Caco-2 (cell line): ENCODE data around the gene HTRA3. TPM values are rescaled to one million over a fixed set of nuclear protein-coding genes. Genes with fewer than 3 reads are reported as not detected.

Source experiments
- BruUV-seq: library from RNA; stranded (reverse); fragments of 400-500 nt; replicated peaks from 2 replicates; lab custom pipeline; 2021; lab: Mats Ljungman, UMichigan
- CTCF ChIA-PET: fragments of 300-600 bp; sonication (Branson Sonifier 250); formaldehyde crosslinking; loops from one replicate; lab custom pipeline; 2022; ENCODE audit warnings: antibody characterized with exemption; lab: Charles Lee
- POLR2A ChIA-PET: fragments of 300-600 bp; sonication (Branson Sonifier 250); formaldehyde crosslinking; loops from one replicate; lab custom pipeline; 2022; ENCODE audit warnings: antibody characterized with exemption; lab: Charles Lee
- DNase-seq, 2 experiments: peaks; one replicate each; pipeline versions ENCODE4 v3.0.0 to v3.0.0-alpha.2; 2020 to 2022
- H3K27me3 ChIP-seq: replicated peaks from 2 replicates; pipeline ENCODE4 v1.6.0; 2011; ENCODE audit warnings: low read length; ENCODE audit not compliant: control insufficient read depth, insufficient read depth
- H3K36me3 ChIP-seq: 2 replicates; pipeline ENCODE4 v1.5.1; 2011; ENCODE audit warnings: low read length; ENCODE audit not compliant: control insufficient read depth, insufficient read depth
- H3K4me1 ChIP-seq: fragments of 250-450 bp; sonication (Bioruptor Pico); 2 replicates; pipeline ENCODE4 v1.5.1; 2020; ENCODE audit warnings: mild to moderate bottlenecking
- H3K4me3 ChIP-seq: 2 replicates; pipeline ENCODE4 v1.5.1; 2011; ENCODE audit warnings: low read depth, mild to moderate bottlenecking, control low read depth, low read length
- H3K9me3 ChIP-seq: fragments of 250-450 bp; sonication (Bioruptor Pico); 2 replicates; pipeline ENCODE4 v1.5.1; 2020; ENCODE audit warnings: mild to moderate bottlenecking, moderate library complexity
- H3K27ac Mint-ChIP-seq: one replicate; pipeline ENCODE4 v1.8.0; 2022; ENCODE audit warnings: mixed read lengths; ENCODE audit not compliant: unreplicated experiment
- H3K27me3 Mint-ChIP-seq: one replicate; pipeline ENCODE4 v1.8.0; 2022; ENCODE audit warnings: mixed read lengths; ENCODE audit not compliant: insufficient read depth, unreplicated experiment
- H3K36me3 Mint-ChIP-seq: one replicate; pipeline ENCODE4 v1.8.0; 2022; ENCODE audit warnings: mild to moderate bottlenecking, mixed read lengths; ENCODE audit not compliant: insufficient read depth, unreplicated experiment
- H3K4me1 Mint-ChIP-seq: one replicate; pipeline ENCODE4 v1.8.0; 2022; ENCODE audit warnings: low read depth, mixed read lengths; ENCODE audit not compliant: unreplicated experiment
- H3K4me3 Mint-ChIP-seq: one replicate; pipeline ENCODE4 v1.8.0; 2022; ENCODE audit warnings: mild to moderate bottlenecking, moderate library complexity, mixed read lengths; ENCODE audit not compliant: unreplicated experiment
- H3K9me3 Mint-ChIP-seq: one replicate; pipeline ENCODE4 v1.8.0; 2022; ENCODE audit warnings: mixed read lengths; ENCODE audit not compliant: unreplicated experiment
- CTCF ChIP-seq, 2 experiments: fragments of 200-600 bp in 1 of 2; IDR thresholded peaks; 1 replicate in 1 of 2; 2 replicates in 1 of 2; pipeline versions ENCODE4 v1.5.1 to v1.8.0; 2011 to 2022; ENCODE audit warnings: antibody characterized with exemption in 1 of 2, control low read depth in 1 of 2, inconsistent platforms in 1 of 2, low read depth in 1 of 2, low read length in 1 of 2, mild to moderate bottlenecking in 1 of 2, moderate library complexity in 1 of 2; ENCODE audit not compliant: insufficient read depth in 1 of 2, severe bottlenecking in 1 of 2, unreplicated experiment in 1 of 2
- intact Hi-C: fragments of 100-400 bp; cut with micrococcal nuclease; formaldehyde crosslinking; loops from one replicate; pipeline ENCODE4 v1.10.0; 2022; ENCODE audit not compliant: unreplicated experiment
- total RNA-seq: library from RNA; stranded (reverse); gene quantifications from 2 replicates; pipeline ENCODE4 v1.2.3, GENCODE V29; 2022

The HTRA3 gene
- total RNA-seq, 1 experiment from 2014 or later = 0.66 TPM

GRCh38 chr4:8273450-8273849 is 3.9 kb downstream of the HTRA3 start:
- no peaks in the 10 kb centered on the region for H3K4me1 Mint-ChIP-seq
- no peak for DNase-seq
- Histone ChIP-seq H3K4me3 (no peak overlapping the region), H3K4me1 (peaks cover 5% of the 10 kb centered on the region), H3K36me3 (no peaks in the 10 kb centered on the region), H3K9me3 (no peaks in the 10 kb centered on the region), H3K27me3 (no peaks in the 10 kb centered on the region; the same call in 1 of the 2 replicates)
- no TSS peak for BruUV-seq
- ChIA-PET CTCF (no interaction called here), POLR2A (no interaction called here)
- intact Hi-C loops = no loop called here
- H3K36me3 Mint-ChIP-seq = no peaks in the 10 kb centered on the region
- TF ChIP-seq CTCF (IDR thresholded peaks at IDR 0.05; ENCODE audit: insufficient read depth in 1 of 2, low read depth in 1 of 2, low read length in 1 of 2, severe bottlenecking in 1 of 2, unreplicated experiment in 1 of 2) = no peak
- no peaks in the 10 kb centered on the region for H3K9me3 Mint-ChIP-seq
- H3K27me3 Mint-ChIP-seq = peaks cover 3% of the 10 kb centered on the region
- no peak overlapping the region for H3K27ac Mint-ChIP-seq
- no peak overlapping the region for H3K4me3 Mint-ChIP-seq

DNA sequence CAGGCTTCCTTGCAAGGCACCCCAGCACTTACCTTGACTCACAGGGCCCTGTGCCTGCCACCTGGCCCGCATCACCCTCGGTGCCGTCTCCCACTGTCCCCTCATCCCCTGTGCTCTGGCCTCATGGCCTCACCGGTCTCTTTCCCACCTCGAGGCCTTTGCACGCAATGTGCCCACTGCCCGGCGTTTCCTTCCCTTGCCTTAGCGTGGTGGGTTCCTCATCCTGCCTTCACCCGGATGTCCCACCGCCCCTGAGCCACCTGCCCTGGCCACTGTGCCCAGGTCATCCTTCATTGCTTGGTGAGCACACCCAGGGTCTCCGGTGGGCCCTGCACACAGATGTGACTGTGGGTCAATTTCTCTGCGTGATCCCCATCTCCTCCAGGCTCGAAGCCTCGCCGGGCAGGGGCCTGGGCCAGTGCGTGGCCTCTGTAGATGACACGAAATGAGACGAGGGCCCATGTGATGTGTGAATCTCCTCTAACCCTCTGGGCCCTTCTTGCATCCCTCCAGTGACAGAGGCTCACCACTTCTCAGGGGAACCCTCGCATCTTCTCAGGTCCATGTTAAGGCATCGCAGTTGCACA is 4.6 kb downstream of the HTRA3 start:
- no peak overlapping the region for H3K4me3 Mint-ChIP-seq
- no peak overlapping the region for H3K27ac Mint-ChIP-seq
- no peaks in the 10 kb centered on the region for H3K9me3 Mint-ChIP-seq
- DNase-seq = no peak
- no peak overlapping the region for H3K4me3 ChIP-seq
- peaks cover 3% of the 10 kb centered on the region for H3K27me3 Mint-ChIP-seq
- POLR2A ChIA-PET = no interaction called here
- H3K9me3 ChIP-seq = no peaks in the 10 kb centered on the region
- no peak for TF ChIP-seq CTCF (IDR thresholded peaks at IDR 0.05; ENCODE audit: insufficient read depth in 1 of 2, low read depth in 1 of 2, low read length in 1 of 2, severe bottlenecking in 1 of 2, unreplicated experiment in 1 of 2)
- H3K4me1 Mint-ChIP-seq = no peaks in the 10 kb centered on the region
- H3K36me3 Mint-ChIP-seq = no peaks in the 10 kb centered on the region
- CTCF ChIA-PET = no interaction called here
- no TSS peak for BruUV-seq
- no peaks in the 10 kb centered on the region for H3K36me3 ChIP-seq
- intact Hi-C loops = no loop called here
- peaks cover 3% of the 10 kb centered on the region for H3K4me1 ChIP-seq
- H3K27me3 ChIP-seq = no peaks in the 10 kb centered on the region; the same call in 1 of the 2 replicates

DNA sequence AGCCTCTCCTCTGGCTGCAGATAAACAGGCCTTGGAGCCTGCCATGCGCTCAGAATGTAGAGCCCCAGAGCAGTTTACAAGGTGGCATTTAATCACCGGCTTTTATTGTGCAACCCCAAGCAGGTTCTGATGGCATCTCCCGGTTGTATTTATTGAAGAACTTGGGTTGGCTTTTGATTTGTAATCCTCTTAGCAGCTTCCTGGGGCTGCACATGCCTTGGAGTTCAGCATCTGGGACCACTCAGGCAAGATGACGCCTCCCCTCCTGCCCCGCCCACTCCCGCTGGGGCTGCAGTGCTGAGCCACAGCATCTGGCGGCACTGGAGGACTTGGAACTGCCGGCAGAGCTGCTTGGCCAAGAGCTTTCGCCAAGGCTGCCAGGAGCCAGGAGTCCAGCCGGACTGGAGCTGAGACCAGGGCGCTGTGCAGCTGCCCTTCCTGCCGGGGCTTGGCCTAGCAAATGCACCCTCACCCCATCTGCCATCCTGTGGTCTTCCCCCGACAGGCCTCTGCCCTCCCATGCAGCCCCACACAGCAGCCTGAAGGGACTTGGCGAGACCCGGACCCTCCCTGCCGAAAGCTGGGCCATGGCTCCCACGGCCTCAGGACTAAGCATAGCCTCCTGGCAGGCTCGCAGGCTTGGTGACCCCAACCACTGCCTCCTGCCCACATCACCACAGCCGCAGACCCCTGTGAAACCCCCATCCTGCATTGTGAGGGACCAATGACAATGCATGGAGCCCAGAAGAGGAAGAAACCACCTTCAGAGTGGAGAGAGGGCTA is 5.4 kb downstream of the HTRA3 start:
- CTCF ChIA-PET = no interaction called here
- Mint-ChIP-seq H3K4me1 (no peaks in the 10 kb centered on the region), H3K36me3 (no peaks in the 10 kb centered on the region), H3K9me3 (no peaks in the 10 kb centered on the region), H3K4me3 (no peak overlapping the region), H3K27me3 (peaks cover 3% of the 10 kb centered on the region), H3K27ac (no peak overlapping the region)
- Histone ChIP-seq H3K4me3 (no peak overlapping the region), H3K27me3 (no peaks in the 10 kb centered on the region), H3K9me3 (no peaks in the 10 kb centered on the region), H3K4me1 (no peaks in the 10 kb centered on the region), H3K36me3 (no peaks in the 10 kb centered on the region)
- POLR2A ChIA-PET = no interaction called here
- intact Hi-C loops = no loop called here
- no peak for DNase-seq
- TF ChIP-seq CTCF (IDR thresholded peaks at IDR 0.05; ENCODE audit: insufficient read depth in 1 of 2, low read depth in 1 of 2, low read length in 1 of 2, severe bottlenecking in 1 of 2, unreplicated experiment in 1 of 2) = no peak
- no TSS peak for BruUV-seq
